ENCODE data around the gene C9orf72.

C9orf72 gene

GRCh38 chr9:27539479-27540441 is 33.5 kb downstream of the C9orf72 start:
- no peak for DNase-seq (ENCODE audit: low spot score)

DNA sequence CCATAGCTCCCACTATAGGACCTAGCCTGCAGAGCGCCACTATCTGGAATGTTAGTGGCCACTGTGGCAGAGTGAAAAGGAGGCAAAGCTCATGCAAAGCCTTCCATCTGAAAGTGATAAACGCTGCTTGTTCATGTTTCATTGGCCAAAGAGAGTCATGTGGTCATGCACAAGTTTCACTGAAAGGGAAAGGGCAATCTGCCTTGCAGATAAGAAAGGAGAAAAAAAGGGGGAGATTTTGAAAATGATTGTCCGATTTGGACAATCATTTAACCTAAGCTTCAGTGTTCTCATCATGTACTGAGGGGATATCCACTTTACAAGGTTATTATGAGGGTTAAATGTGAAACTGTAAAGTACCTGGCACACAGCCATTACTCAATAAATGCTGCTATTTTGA is 34.6 kb downstream of the C9orf72 start:
- DNase-seq (ENCODE audit: low spot score), result no peak

DNA sequence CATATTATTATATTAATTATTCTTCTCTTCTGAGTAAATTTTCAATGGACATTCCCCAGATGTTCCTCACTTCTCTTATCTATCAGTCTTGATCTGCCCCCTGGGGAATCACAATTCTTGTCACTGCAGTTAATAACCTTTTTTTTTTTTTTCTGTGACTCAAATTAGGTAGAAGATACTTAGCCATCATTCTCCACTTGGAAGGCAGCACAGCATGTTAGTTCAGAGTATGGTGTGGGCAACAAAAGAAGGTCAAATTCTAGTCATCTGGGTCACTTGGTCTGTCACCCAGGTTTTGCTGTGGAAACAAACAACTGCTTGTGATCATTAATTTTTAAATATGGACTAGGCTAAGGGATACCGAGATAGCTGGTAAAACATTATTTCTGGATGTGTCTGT is 35.5 kb downstream of the C9orf72 start:
- DNase-seq (ENCODE audit: low spot score), result no peak

GRCh38 chr9:27537027-27537435 is 36.2 kb downstream of the C9orf72 start:
- no peak for DNase-seq (ENCODE audit: low spot score)

GRCh38 chr9:27536168-27536567 is 37.1 kb downstream of the C9orf72 start:
- no peak for DNase-seq (ENCODE audit: low spot score)

- DNase-seq (ENCODE audit: low spot score), result no peak
These were observed 37.6 kb downstream of the C9orf72 start for GRCh38 chr9:27535701-27536118.

DNA sequence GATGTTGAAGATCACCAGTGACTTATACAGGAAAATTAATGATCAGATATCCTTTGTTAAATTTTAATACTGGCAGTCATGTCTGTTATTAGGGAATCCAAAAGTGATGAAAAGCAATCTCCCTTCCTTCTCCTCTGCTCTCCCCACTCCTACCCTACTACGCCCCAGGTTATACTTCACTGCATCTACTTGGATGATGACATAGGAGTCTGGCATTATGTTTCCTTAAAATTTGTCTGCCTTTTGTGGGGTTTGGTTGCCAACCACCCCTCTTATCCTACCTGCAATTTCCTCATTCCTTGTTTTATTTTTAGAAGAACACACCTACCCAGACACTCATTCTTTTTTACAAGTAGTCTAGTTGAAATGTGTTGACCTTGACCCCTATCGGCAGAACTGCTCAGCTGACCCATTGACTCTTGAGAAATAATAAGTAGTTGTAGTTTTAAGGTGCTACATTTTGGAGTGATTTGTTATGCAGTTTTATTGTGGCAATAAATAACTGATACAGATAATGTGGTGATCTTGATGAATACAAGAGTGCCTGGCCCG is 38.5 kb downstream of the C9orf72 start:
- DNase-seq (ENCODE audit: low spot score), result no peak

DNA sequence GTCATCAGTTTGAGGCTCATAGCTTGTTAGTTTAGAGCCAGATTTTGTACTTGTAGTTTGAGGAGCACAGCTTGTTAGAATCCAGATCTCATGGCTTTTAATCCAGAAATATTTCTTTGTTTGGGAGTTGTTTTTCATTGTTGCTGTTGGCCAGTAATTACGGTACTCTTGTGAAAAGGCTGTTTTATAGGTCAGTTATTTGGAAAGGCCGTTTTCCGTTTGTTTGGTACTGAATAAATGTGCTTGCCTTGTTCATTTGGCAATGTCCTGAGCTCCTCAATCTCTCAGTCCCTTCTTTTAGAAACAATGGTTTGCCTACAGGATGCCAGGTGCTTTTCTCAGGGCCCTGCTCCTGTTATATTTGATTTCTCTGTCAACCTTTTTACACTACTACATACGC is 39.1 kb downstream of the C9orf72 start:
- no peak for DNase-seq (ENCODE audit: low spot score)

DNA sequence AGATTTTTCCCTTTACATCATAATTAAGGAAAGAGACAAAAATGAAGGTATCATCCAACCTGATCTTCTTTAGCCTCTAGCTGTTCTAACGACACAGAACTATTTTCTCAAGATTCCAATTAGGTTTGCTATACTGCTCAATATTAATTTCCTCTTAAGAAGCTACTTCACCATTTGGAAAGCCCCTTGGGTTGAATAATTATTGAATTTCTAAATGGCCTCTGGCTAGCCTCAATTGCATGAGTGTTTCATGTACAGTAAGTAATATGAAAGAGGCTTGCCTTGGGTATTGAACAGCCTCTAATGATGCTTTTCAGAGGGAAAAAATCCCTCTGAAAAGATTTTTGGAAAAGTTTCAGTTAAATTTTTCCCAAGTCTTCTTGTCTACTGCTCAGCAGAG is 40.0 kb downstream of the C9orf72 start:
- DNase-seq (ENCODE audit: low spot score), result no peak

DNA sequence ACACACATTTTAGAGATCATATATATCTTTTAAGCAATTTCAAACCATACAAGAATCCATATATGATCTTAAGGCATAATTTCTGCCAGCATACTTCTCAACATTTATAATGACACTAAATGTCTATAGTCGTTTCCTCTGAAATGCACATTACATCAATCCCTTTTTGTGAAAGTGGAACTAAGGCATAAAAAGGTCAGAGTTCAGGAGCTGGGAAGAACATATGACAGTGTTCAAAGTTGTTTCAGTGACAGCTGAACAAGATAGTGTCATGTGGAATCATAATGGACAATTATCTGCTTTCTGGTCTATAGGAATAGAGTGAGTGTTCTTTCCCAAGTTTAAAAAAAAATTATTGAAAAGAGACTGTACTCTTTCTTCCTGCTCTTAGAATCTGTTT is 41.2 kb downstream of the C9orf72 start:
- DNase-seq (ENCODE audit: low spot score), result no peak

DNA sequence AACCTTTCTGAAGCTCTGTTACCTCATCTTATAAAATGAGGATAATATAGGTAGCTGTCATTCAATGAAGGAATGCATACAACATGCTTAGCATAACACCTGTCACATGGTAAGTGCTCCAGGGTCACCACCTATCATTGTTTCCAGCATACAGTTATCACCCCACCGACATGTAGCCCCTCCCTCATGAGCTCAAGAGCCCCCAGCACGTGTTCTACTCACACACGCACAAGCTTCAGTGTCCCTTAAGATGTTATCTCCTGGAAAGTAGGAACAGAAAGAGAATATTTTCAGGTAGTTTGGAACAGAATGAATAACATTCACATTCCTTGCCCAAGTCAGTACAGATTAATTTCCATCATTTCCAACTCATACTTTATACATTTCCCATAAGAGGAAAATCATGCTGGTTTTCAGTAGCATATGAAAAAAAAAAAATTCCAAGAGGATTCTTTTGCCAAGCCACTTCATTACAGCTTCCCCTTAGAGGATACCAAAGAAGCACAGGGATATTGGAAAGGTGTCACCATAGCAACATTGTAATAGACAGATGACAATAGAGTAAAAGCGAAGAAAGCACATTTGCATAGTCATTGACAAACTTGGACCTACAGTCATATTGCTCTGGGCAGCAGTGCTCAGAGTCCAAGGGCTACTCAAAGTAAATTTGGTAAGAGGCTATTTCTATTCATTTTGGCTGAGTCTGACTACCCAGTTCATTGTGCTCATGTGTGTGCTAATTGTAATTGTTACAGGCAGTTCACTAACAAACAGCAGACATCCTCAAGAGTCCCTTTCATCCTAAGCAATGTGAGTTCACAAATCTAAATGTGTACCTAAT is 42.1 kb downstream of the C9orf72 start:
- DNase-seq (ENCODE audit: low spot score), result no peak

- DNase-seq (ENCODE audit: low spot score), result no peak
These were observed 43.7 kb downstream of the C9orf72 start, which contains the start of gene MOB3B for GRCh38 chr9:27529316-27530278. TSS of gene MOB3B (minus strand) at chr9:27529814. CDS start at chr9:27455550, 74,264 bp downstream.

GRCh38 chr9:27528886-27529315 is 44.4 kb downstream of the C9orf72 start:
- DNase-seq (ENCODE audit: low spot score), result no peak

DNA sequence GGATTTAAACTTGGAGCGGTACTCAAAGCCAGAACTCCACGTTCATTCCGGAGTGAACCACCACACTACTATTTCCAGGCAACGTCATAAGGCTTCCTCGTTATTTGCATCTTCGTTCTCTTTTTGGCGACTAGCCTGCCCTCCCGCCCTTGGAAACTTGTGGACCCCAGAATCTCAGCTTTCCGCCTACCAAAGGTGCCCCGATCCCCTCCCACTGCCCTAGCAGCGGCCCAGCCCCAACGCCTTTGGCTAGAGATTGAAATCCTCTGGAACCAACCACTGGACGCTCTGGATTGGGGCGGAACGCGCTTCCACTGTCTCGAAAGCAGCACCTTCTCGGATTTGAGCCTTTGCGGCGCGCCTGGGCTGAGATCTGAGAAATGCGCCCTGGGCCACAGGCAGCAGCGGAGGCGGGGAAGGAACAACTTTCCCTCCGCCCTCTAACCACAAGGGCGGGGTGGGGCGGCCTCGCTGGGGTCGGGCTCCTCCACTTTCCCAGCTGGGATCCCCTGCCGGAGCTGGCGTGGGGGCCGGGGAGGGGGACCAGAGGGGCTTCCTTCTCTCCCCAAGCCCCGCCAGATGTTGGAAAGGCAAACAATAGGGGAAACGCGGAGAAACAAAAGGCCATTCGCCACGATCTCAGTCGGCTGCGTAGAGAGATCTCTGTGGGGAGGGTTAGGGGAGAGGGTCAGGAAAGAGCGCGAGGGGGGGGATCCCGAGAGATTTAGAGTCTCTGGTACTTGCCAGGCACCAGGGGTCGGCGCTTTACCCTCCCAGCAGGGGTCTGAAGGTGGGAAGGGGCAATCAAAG is 45.0 kb downstream of the C9orf72 start:
- no peak for DNase-seq (ENCODE audit: low spot score)

DNA sequence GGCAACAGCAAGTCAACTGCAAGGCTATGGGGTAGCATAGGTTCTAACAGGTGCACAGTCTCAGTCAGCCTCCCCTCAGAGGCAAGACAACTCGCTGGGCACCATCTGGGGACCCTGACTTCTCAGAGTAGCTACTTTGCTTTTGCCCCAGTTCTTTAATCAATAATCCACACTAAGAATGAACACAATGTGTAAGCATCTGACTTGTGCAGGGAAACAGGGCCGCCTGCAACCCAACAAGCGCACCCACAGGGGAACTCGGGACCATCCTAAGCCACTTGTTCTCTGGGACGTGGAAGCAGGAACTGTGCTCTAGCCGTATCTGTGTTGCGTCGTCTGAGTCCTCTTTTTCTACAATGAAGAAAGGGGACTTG is 45.6 kb downstream of the C9orf72 start:
- DNase-seq (ENCODE audit: low spot score), result no peak

GRCh38 chr9:27524236-27524635 is 49.0 kb downstream of the C9orf72 start, which contains the start of gene IFNK:
TSS of gene IFNK (plus strand) at chr9:27524290. CDS start at chr9:27524337, 47 bp downstream.
- DNase-seq (ENCODE audit: low spot score), result no peak

DNA sequence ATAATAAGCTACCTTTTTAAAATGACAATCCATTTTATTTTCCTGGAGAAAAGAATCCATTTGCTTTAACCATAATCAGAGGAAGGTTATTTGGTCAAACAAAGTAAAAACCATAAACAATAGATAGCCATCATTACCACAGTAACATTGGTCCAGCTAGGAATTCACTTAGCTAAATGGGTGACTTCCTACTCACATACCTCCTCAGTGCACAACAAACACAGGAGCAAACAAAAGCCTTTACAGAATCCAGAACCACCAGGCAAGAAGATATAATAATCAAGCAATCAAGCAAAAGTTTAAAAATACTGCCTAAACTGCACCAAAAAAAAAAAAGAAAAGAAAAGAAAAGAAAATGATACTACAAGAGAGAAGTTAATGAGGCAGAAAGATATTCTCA is 50.1 kb downstream of the C9orf72 start:
- DNase-seq (ENCODE audit: low spot score), result no peak

DNA sequence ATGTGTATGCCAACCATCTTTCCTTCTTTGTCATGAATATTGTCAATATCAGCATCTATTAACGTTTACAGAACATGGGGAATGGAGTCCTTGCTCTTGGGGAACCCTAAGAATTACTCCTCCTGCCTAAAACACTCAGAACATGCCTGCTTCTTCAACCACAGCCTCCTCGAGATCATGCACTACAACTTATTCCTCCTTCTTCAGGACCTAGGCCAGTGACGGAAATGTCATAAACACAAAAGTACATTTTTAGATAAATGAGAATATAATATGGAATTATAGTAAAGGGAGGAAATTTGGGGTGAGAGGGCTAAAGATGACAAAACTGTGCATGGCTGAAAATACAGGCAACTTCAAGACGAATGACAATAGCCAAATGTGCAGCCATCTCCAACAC is 52.3 kb downstream of the C9orf72 start:
- no peak for DNase-seq (ENCODE audit: low spot score)

DNA sequence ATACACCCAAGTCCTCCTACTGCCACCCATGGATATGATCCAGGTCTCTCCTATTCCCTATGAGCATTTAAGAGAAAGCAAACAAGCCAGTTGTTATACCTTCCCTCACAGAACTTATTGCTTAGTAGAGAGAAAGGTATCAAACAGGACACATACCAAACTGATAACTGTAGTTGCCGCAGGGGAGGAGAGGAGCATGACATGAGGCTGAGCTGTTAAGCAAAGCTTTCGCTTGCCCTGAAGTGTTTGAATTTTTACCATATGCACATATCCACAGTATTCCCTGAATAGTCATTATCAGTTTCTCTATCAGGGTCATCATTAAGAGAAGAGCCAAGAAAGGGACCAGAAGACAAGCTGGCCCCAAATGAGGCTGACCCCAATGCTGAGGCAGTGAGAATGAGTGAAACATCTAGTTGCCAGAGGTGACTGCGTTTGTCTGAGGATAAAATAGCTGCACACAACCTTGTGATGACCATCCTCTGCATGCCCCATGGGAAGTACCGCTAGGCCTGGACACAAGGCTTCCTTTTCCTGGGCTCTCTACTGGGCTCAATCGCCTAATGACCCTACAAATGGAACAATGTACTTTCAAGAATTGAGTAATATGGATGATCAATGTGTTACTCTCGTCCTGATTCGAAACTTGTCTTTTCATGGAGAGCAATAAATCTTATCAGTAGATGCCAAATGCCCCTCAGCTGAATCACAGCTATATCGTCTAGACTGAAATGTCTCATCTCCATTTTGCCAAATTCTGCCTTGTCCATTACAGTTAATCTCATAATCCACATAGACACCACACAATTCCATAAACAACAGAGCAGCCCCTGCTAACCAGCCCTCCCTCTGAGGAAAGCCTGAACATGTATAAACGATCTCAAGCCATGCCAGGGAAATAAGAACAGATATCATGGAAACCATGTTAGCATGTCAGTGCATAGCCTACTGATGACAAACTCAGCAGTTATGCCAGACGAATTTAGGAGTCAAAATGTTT is 53.5 kb downstream of the C9orf72 start:
- DNase-seq (ENCODE audit: low spot score), result no peak

Measured in SK-N-DZ (cell line).